Breast epithelium (tissue), 3 donors: ENCODE measurements around the gene C17orf107.

Experiments
- CTCF ChIP-seq, 3 donors: fragments of 450-650 bp; IDR thresholded peaks; one replicate each; pipeline ENCODE4 v1.5.1; 2016 to 2017; ENCODE audit warnings: antibody characterized with exemption in 3 of 3, mild to moderate bottlenecking in 3 of 3, moderate library complexity in 3 of 3
- POLR2A ChIP-seq: fragments of 450-650 bp; IDR thresholded peaks from one replicate; pipeline ENCODE4 v1.6.1; 2016; ENCODE audit warnings: antibody characterized with exemption, mild to moderate bottlenecking, moderate library complexity

- no peak for TF ChIP-seq CTCF (IDR thresholded peaks at IDR 0.05)
- TF ChIP-seq POLR2A: no peak
Measured at GRCh38 chr17:4897785-4898184, 1.6 kb upstream of the C17orf107 start.
